H1 (cell line): ENCODE measurements around the gene SLC16A6. TPM values are rescaled to one million over a fixed set of nuclear protein-coding genes. Genes with fewer than 3 reads are reported as not detected.
A peak's percentile ranks its signal among the peaks of the same experiment; 100 is the strongest.

Experiments
- EGR1 ChIP-seq: IDR thresholded peaks from 2 replicates; pipeline ENCODE4 v1.6.1; 2011; ENCODE audit warnings: low read depth, low read length, borderline replicate concordance
- EZH2 ChIP-seq: fragments of 200-600 bp; sonication (generic); IDR thresholded peaks from 2 replicates; pipeline ENCODE4 v1.7.1; 2012; ENCODE audit warnings: low read depth, mild to moderate bottlenecking, moderate library complexity, low read length, inconsistent platforms; ENCODE audit not compliant: severe bottlenecking
- GTF2F1 ChIP-seq: IDR thresholded peaks from 2 replicates; pipeline ENCODE4 v1.6.1; 2012; ENCODE audit warnings: low read depth, low read length, improper control_type of control experiment, borderline replicate concordance
- KDM5A ChIP-seq: fragments of 200-600 bp; IDR thresholded peaks from 2 replicates; pipeline ENCODE4 v1.7.1; 2012; ENCODE audit warnings: mild to moderate bottlenecking, low read length, inconsistent platforms, mixed read lengths
- RFX5 ChIP-seq: IDR thresholded peaks from 2 replicates; pipeline ENCODE4 v1.6.1; 2011; ENCODE audit warnings: low read depth, low read length, improper control_type of control experiment, borderline replicate concordance
- SRF ChIP-seq: IDR thresholded peaks from 2 replicates; pipeline ENCODE4 v1.6.1; 2011; ENCODE audit warnings: mild to moderate bottlenecking, low read depth, low read length, moderate library complexity
- TBP ChIP-seq: IDR thresholded peaks from 2 replicates; pipeline ENCODE4 v1.6.1; 2011; ENCODE audit warnings: low read depth, low read length, improper control_type of control experiment
- polyA plus RNA-seq, 7 experiments: library from polyadenylated mRNA; depleted of rRNA in 3 of 7; stranded (reverse) in 5 of 7; unstranded in 2 of 7; fragments of >200 nt in 5 of 7; fragments of 200-250 nt in 2 of 7; gene quantifications; 1 replicate in 5 of 7; 2 replicates in 1 of 7; 4 replicates in 1 of 7; pipeline versions ENCODE4 v1.2.1 to v1.2.3, GENCODE V29; 2011 to 2013; ENCODE audit warnings: missing spikeins in 2 of 7, mixed read lengths in 2 of 7
- total RNA-seq: library from RNA; stranded (reverse); fragmentation: NEBNext Ultra II Directional; extraction: Animal tissue kit (Norgen Biotek cat#: 25700); gene quantifications from 2 replicates; pipeline ENCODE4 v1.2.1, GENCODE V29; 2021
- TF ChIP-seq, protein P1 (sequence below): fragments of 300-600 bp; sonication (generic); IDR thresholded peaks from 2 replicates; pipeline ENCODE4 v1.7.1; 2012; ENCODE audit warnings: low read length, moderate library complexity, mild to moderate bottlenecking, inconsistent platforms; ENCODE audit not compliant: insufficient replicate concordance
- TF ChIP-seq, protein P2 (sequence below): IDR thresholded peaks from 2 replicates; pipeline ENCODE4 v1.6.1; 2012; ENCODE audit warnings: inconsistent platforms

SLC16A6 gene
- total and polyA plus RNA-seq, 2 of the 8 experiments (the other 6 are each of a cell fraction or from before 2014, with no cell fraction given) = 0.17 to 0.22 TPM

DNA sequence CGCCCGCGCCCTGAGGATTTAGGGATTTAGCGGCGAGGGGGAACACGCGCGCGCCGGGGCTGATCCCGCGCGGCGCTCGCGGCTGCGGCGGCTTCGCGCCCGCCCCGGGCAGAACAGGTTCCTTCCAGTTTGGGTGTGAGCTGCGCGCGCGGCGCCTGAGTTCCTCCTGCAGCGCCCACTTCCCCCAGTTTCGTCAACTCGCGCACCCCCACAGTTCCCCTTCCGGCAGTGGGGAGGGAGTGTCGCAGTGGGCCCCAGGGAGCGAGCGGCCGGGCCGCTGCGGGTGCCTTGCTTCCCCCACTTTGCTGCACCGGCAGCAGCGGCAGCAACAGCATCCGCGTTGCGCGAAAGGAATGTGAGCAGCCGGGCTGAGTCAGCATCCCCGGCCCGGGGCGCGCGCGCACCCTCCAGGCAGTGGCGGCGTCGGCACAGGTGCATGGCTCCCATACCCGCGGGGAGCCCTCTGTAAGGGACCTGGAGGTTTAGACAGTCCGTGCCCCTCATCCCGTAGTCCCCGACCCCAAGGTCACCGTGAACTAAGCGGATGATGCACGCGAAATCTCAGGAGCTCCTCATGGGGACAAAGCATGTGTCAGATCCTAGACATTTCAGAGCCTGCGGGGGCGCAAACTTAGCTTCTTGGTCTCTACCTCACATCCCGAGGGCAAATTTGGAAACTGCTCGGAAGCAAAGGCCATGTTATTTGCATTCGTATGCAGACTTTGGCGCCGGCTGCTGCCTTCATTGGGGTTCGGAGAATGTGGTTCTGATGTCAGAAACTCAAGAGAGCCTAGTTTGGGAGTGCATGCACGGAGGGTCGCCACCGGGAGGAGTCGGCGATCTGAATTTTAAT lies 1.1 kb upstream of the SLC16A6 start (continued):
- TF ChIP-seq, protein P1, sequence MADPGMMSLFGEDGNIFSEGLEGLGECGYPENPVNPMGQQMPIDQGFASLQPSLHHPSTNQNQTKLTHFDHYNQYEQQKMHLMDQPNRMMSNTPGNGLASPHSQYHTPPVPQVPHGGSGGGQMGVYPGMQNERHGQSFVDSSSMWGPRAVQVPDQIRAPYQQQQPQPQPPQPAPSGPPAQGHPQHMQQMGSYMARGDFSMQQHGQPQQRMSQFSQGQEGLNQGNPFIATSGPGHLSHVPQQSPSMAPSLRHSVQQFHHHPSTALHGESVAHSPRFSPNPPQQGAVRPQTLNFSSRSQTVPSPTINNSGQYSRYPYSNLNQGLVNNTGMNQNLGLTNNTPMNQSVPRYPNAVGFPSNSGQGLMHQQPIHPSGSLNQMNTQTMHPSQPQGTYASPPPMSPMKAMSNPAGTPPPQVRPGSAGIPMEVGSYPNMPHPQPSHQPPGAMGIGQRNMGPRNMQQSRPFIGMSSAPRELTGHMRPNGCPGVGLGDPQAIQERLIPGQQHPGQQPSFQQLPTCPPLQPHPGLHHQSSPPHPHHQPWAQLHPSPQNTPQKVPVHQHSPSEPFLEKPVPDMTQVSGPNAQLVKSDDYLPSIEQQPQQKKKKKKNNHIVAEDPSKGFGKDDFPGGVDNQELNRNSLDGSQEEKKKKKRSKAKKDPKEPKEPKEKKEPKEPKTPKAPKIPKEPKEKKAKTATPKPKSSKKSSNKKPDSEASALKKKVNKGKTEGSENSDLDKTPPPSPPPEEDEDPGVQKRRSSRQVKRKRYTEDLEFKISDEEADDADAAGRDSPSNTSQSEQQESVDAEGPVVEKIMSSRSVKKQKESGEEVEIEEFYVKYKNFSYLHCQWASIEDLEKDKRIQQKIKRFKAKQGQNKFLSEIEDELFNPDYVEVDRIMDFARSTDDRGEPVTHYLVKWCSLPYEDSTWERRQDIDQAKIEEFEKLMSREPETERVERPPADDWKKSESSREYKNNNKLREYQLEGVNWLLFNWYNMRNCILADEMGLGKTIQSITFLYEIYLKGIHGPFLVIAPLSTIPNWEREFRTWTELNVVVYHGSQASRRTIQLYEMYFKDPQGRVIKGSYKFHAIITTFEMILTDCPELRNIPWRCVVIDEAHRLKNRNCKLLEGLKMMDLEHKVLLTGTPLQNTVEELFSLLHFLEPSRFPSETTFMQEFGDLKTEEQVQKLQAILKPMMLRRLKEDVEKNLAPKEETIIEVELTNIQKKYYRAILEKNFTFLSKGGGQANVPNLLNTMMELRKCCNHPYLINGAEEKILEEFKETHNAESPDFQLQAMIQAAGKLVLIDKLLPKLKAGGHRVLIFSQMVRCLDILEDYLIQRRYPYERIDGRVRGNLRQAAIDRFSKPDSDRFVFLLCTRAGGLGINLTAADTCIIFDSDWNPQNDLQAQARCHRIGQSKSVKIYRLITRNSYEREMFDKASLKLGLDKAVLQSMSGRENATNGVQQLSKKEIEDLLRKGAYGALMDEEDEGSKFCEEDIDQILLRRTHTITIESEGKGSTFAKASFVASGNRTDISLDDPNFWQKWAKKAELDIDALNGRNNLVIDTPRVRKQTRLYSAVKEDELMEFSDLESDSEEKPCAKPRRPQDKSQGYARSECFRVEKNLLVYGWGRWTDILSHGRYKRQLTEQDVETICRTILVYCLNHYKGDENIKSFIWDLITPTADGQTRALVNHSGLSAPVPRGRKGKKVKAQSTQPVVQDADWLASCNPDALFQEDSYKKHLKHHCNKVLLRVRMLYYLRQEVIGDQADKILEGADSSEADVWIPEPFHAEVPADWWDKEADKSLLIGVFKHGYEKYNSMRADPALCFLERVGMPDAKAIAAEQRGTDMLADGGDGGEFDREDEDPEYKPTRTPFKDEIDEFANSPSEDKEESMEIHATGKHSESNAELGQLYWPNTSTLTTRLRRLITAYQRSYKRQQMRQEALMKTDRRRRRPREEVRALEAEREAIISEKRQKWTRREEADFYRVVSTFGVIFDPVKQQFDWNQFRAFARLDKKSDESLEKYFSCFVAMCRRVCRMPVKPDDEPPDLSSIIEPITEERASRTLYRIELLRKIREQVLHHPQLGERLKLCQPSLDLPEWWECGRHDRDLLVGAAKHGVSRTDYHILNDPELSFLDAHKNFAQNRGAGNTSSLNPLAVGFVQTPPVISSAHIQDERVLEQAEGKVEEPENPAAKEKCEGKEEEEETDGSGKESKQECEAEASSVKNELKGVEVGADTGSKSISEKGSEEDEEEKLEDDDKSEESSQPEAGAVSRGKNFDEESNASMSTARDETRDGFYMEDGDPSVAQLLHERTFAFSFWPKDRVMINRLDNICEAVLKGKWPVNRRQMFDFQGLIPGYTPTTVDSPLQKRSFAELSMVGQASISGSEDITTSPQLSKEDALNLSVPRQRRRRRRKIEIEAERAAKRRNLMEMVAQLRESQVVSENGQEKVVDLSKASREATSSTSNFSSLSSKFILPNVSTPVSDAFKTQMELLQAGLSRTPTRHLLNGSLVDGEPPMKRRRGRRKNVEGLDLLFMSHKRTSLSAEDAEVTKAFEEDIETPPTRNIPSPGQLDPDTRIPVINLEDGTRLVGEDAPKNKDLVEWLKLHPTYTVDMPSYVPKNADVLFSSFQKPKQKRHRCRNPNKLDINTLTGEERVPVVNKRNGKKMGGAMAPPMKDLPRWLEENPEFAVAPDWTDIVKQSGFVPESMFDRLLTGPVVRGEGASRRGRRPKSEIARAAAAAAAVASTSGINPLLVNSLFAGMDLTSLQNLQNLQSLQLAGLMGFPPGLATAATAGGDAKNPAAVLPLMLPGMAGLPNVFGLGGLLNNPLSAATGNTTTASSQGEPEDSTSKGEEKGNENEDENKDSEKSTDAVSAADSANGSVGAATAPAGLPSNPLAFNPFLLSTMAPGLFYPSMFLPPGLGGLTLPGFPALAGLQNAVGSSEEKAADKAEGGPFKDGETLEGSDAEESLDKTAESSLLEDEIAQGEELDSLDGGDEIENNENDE = no peak
- TF ChIP-seq RFX5 = no peak
- TF ChIP-seq SRF = no peak
- TF ChIP-seq, protein P2, sequence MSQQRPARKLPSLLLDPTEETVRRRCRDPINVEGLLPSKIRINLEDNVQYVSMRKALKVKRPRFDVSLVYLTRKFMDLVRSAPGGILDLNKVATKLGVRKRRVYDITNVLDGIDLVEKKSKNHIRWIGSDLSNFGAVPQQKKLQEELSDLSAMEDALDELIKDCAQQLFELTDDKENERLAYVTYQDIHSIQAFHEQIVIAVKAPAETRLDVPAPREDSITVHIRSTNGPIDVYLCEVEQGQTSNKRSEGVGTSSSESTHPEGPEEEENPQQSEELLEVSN = no peak
- peak; percentile 43 for TF ChIP-seq EZH2
- no peak for TF ChIP-seq GTF2F1
- TF ChIP-seq KDM5A = no peak
- TF ChIP-seq TBP = 0 out of 2 replicates have a peak, but pooled peaks have one; percentile 27
- no peak for TF ChIP-seq EGR1
